Measurements from ENCODE around the gene MPL. TPM values are rescaled to one million over a fixed set of nuclear protein-coding genes. Genes with fewer than 3 reads are reported as not detected.
A peak's percentile ranks its signal among the peaks of the same experiment; 100 is the strongest.

MPL gene
- total RNA-seq, 1 donor from 2014 or later, result not detected

GRCh38 chr1:43348809-43349593 lies 11.4 kb downstream of the MPL start:
- intact Hi-C loops (cut with micrococcal nuclease), result loop anchor here (1.0 kb wide), 1 partner anchor 9 kb away; the partner anchor contains the start of gene CDC20
- H3K4me1 Mint-ChIP-seq, result peaks cover 24% of the 10 kb centered on the region
- peaks cover 2% of the 10 kb centered on the region for H3K27me3 Mint-ChIP-seq
- peak overlapping the region; percentile 78 for H3K27ac Mint-ChIP-seq
- peak overlapping the region; percentile 65 for H3K4me3 Mint-ChIP-seq
- no peaks in the 10 kb centered on the region for H3K9me3 Mint-ChIP-seq
- no peaks in the 10 kb centered on the region for H3K36me3 Mint-ChIP-seq (ENCODE audit: low read depth)
- DNase-seq, result peak; percentile 88

DNA sequence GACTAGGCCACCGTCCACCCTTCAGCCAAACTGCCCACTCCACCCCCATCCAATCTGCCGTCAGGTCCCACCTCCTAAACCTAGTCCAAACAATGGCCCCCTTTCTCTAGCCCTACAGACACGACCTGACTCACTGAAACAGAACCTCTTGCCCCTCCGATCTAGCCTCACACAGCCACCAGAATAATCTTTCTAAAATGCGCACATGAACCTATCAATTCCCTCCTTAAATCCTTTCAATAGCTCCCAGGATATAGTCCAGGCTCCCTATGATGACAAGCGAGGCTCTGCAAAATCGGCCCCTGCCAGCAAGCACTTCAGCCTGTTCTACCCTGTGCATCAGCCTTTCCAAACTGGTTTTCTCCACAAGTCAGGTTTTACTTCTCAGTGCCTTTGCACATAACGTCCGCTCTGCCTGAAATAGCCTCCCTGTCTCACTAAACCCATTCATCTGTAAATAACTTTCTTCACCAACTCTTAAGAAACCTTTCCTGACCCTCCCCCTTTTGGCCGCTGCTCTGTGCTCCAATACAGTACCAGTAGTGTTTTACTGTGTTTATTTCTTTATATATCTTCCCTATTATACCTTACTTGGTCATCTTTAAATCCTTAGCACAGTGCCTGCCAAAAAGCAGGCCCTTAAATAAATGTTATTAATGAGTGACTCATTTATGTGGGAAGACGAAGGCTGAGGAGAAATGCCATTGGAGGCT lies 12.1 kb downstream of the MPL start:
- Mint-ChIP-seq H3K27ac (peak overlapping the region; percentile 78), H3K27me3 (peaks cover 2% of the 10 kb centered on the region), H3K4me3 (peak overlapping the region; percentile 65), H3K4me1 (peaks cover 19% of the 10 kb centered on the region), H3K36me3 (ENCODE audit: low read depth) (peaks cover 4% of the 10 kb centered on the region), H3K9me3 (no peaks in the 10 kb centered on the region)
- intact Hi-C loops (cut with micrococcal nuclease), result loop anchor here (1.0 kb wide), 1 partner anchor 9 kb away; the partner anchor contains the start of gene CDC20
- DNase-seq, result no peak

DNA sequence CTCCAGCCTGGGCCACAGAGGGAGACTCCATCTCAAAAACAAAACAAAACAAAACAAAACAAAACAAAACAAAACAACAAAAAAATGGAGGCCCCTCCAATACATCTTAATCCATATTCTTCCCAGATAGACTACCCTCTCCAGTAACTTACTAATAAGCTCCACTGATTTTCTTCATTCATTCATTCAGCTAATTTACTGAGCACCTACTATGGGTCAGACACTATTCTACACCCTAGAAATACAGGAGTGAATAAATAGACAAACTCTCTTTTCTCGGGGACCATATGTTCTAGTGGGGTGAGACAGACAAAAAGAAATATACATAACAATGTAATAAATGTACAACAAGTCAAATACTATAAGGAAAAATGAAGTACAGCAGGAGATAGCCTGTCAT lies 13.4 kb downstream of the MPL start:
- Mint-ChIP-seq H3K27me3 (peaks cover 2% of the 10 kb centered on the region), H3K9me3 (no peaks in the 10 kb centered on the region), H3K4me3 (no peak overlapping the region), H3K4me1 (peaks cover 17% of the 10 kb centered on the region), H3K27ac (no peak overlapping the region), H3K36me3 (ENCODE audit: low read depth) (peaks cover 4% of the 10 kb centered on the region)
- intact Hi-C loops (cut with micrococcal nuclease), result no loop called here
- no peak for DNase-seq

DNA sequence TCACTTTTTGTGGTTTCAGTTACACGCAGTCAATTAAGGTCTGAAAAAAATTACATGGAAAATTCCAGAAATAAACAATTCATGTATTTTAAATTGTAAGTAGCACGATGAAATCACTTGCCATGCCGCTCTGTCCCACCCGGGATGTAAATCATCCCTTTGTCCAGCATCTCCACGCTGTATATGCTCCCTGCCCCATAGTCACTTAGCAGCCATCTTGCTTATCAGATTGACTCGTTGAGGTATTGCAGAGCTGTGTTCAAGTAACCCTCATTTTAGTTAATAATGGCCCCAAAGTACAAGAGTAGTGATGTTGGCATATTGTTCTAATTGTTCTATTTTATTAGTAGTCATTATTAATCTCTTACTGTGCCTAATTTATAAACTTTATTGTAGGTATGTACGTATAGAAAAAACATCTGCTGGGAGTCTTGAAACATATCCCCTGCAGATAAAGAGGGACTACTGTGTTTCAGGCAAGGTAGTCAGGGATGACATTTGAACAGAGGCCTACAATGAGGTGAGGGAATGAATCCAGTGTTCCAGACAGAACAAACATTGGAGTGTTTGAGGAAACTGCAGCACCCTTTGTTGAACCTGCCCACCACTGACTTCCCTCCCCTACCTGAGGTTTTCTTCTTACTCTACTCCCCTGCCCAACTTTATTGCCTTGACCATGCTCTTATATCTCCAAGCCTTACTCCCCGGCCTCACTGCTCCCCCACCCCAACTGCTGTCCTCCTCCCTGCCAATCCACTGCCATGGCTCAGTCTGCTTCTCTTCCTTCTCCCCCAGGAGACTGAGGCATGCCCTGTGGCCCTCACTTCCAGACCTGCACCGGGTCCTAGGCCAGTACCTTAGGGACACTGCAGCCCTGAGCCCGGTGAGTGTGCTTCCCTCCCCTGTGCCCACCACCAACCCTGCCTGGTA lies 14.1 kb downstream of the MPL start:
- Mint-ChIP-seq H3K4me1 (peaks cover 16% of the 10 kb centered on the region), H3K27ac (peak overlapping the region; percentile 61), H3K27me3 (peaks cover 2% of the 10 kb centered on the region), H3K36me3 (ENCODE audit: low read depth) (peaks cover 4% of the 10 kb centered on the region), H3K9me3 (no peaks in the 10 kb centered on the region), H3K4me3 (no peak overlapping the region)
- no peak for DNase-seq
- intact Hi-C loops (cut with micrococcal nuclease), result no loop called here

GRCh38 chr1:43352351-43352705 lies 14.7 kb downstream of the MPL start:
- H3K27ac Mint-ChIP-seq, result no peak overlapping the region

DNA sequence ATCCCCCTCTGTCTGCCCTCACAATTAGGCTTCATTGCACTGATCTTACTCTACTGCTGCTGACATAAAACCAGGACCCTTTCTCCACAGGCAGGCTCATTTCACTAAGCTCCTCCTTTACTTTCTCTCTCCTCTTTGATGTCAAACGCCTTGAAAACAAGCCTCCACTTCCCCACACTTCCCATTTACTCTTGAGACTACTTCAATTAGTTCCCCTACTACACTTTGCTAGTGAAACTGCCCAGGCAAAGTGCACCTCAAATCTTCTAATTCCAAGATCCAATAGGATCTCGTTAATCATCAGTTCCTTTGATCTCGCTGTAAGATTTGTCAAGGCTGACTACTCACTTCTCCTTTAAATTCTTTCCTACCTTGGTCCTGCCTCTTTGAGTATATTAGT lies 15.3 kb downstream of the MPL start:
- H3K27ac Mint-ChIP-seq, result no peak overlapping the region
- intact Hi-C loops (cut with micrococcal nuclease), result no loop called here
- H3K4me1 Mint-ChIP-seq, result peaks cover 21% of the 10 kb centered on the region
- no peaks in the 10 kb centered on the region for H3K27me3 Mint-ChIP-seq
- DNase-seq, result no peak
- no peak overlapping the region for H3K4me3 Mint-ChIP-seq
- H3K36me3 Mint-ChIP-seq (ENCODE audit: low read depth), result peaks cover 7% of the 10 kb centered on the region
- H3K9me3 Mint-ChIP-seq, result no peaks in the 10 kb centered on the region

More at GRCh38 chr1:43352351-43352705, 14.7 kb downstream of the MPL start:
- H3K36me3 Mint-ChIP-seq (ENCODE audit: low read depth), result peaks cover 7% of the 10 kb centered on the region
- DNase-seq, result no peak
- H3K4me1 Mint-ChIP-seq, result peaks cover 18% of the 10 kb centered on the region
- no peaks in the 10 kb centered on the region for H3K9me3 Mint-ChIP-seq
- no peak overlapping the region for H3K4me3 Mint-ChIP-seq
- intact Hi-C loops (cut with micrococcal nuclease), result no loop called here
- no peaks in the 10 kb centered on the region for H3K27me3 Mint-ChIP-seq

GRCh38 chr1:43354471-43354870 lies 16.9 kb downstream of the MPL start:
- peaks cover 9% of the 10 kb centered on the region for H3K36me3 Mint-ChIP-seq (ENCODE audit: low read depth)
- no peaks in the 10 kb centered on the region for H3K9me3 Mint-ChIP-seq
- peaks cover 22% of the 10 kb centered on the region for H3K4me1 Mint-ChIP-seq
- no peak for DNase-seq
- H3K27ac Mint-ChIP-seq, result no peak overlapping the region
- H3K27me3 Mint-ChIP-seq, result no peaks in the 10 kb centered on the region
- no peak overlapping the region for H3K4me3 Mint-ChIP-seq
- intact Hi-C loops (cut with micrococcal nuclease), result no loop called here

- Mint-ChIP-seq H3K4me3 (no peak overlapping the region), H3K27me3 (no peaks in the 10 kb centered on the region), H3K4me1 (peaks cover 21% of the 10 kb centered on the region), H3K27ac (no peak overlapping the region), H3K36me3 (ENCODE audit: low read depth) (peaks cover 13% of the 10 kb centered on the region), H3K9me3 (no peaks in the 10 kb centered on the region)
- intact Hi-C loops (cut with micrococcal nuclease), result loop anchor here (5.0 kb wide), 2 partner anchors 97 to 1277 kb away; partner anchors contain the start of gene HYI
- DNase-seq, result no peak
Measured at GRCh38 chr1:43354936-43355335, 17.3 kb downstream of the MPL start.

- Mint-ChIP-seq H3K36me3 (ENCODE audit: low read depth) (peaks cover 36% of the 10 kb centered on the region), H3K4me1 (peaks cover 43% of the 10 kb centered on the region), H3K4me3 (peak overlapping the region; percentile 98), H3K9me3 (no peaks in the 10 kb centered on the region), H3K27ac (no peak overlapping the region), H3K27me3 (no peaks in the 10 kb centered on the region)
- intact Hi-C loops (cut with micrococcal nuclease), result loop anchor here (5.0 kb wide), 2 partner anchors 95 to 1275 kb away; partner anchors contain the start of gene HYI
- DNase-seq, result no peak
Measured at GRCh38 chr1:43357251-43357650, 19.6 kb downstream of the MPL start.

DNA sequence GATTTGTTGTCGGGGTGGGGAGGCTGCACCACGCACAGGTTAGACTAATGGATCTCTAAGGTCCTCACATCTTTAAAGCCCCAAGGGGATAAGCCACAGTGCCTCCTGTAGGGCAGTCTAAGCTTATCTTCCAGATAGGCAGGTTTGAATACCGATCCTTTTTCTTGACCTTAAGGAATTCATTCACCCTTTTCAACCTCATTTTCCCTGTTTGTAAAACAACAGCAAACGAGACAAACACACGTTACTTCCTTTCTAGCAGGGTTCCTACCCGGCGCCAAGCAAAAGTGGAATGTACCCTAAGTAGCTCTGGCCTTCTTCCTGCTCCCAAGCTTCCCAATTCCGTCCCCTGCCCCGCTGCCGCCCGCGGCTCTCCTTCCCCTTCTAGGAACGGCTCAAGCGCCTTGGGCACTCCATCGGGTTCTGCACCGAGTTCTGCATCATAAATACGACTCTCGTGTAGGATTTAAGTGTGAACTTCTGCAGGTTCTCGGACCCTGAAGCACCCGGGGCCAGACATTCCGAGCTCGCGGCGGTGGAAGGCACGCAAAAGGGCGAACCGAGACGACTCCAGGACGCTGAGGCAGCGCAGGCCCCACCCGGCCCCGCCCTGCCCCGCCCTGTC lies 20.6 kb downstream of the MPL start:
- no peaks in the 10 kb centered on the region for H3K9me3 Mint-ChIP-seq
- peak overlapping the region; percentile 98 for H3K4me3 Mint-ChIP-seq
- H3K36me3 Mint-ChIP-seq (ENCODE audit: low read depth), result peaks cover 44% of the 10 kb centered on the region
- DNase-seq, result peak; percentile 74
- intact Hi-C loops (cut with micrococcal nuclease), result loop anchor here (1.0 to 5.0 kb wide), 8 partner anchors 9 to 1274 kb away; partner anchors contain the start of genes ELOVL1, HYI, MED8 and SZT2
- peak overlapping the region; percentile 92 for H3K27ac Mint-ChIP-seq
- H3K27me3 Mint-ChIP-seq, result no peaks in the 10 kb centered on the region
- peaks cover 40% of the 10 kb centered on the region for H3K4me1 Mint-ChIP-seq

DNA sequence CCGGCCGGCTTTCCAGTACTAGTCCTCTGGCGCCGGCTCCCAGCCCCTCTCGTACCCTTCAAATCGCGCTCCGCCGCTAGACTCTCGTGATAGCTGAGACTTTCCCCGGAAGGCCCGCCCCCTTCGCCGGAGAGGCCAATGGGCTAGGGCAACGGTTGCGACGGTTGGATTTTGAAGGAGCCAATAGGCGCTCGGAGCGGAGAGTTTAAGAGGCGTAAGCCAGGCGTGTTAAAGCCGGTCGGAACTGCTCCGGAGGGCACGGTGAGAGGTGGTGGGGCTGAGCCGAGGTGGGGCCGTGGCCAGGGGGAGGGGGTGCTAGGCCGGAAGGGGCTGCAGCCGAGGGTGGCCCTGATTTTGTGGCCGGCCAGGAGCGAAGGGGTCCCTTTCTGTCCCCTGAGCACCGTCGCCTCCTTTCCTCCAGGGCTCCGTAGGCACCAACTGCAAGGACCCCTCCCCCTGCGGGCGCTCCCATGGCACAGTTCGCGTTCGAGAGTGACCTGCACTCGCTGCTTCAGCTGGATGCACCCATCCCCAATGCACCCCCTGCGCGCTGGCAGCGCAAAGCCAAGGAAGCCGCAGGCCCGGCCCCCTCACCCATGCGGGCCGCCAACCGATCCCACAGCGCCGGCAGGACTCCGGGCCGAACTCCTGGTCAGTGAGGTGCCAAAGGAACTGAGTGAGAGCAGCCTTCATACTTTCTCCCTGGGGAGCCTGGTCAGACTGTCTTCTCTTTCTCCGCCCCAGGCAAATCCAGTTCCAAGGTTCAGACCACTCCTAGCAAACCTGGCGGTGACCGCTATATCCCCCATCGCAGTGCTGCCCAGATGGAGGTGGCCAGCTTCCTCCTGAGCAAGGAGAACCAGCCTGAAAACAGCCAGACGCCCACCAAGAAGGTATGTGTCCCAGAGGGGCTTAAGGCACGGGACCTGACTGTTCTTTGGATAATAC lies 21.4 kb downstream of the MPL start, which contains the start of gene CDC20:
Gene CDC20 (plus strand): TSS at position 236 of the 948 bp plus-strand sequence. CDS start 235 bp downstream, at position 471.
- peak within 1 kb of the TSS; percentile 92 for H3K27ac Mint-ChIP-seq
- H3K27me3 Mint-ChIP-seq, result no peaks in the 10 kb centered on the region
- H3K36me3 Mint-ChIP-seq (ENCODE audit: low read depth), result peaks cover 49% of the 10 kb centered on the region
- intact Hi-C loops (cut with micrococcal nuclease), result loop anchor here (1.0 to 5.0 kb wide), 8 partner anchors 9 to 1273 kb away; partner anchors contain the start of genes ELOVL1, HYI, MED8 and SZT2
- H3K4me3 Mint-ChIP-seq, result peak within 1 kb of the TSS; percentile 98
- peak; percentile 100 for DNase-seq
- H3K4me1 Mint-ChIP-seq, result peaks cover 42% of the 10 kb centered on the region
- no peaks in the 10 kb centered on the region for H3K9me3 Mint-ChIP-seq

DNA sequence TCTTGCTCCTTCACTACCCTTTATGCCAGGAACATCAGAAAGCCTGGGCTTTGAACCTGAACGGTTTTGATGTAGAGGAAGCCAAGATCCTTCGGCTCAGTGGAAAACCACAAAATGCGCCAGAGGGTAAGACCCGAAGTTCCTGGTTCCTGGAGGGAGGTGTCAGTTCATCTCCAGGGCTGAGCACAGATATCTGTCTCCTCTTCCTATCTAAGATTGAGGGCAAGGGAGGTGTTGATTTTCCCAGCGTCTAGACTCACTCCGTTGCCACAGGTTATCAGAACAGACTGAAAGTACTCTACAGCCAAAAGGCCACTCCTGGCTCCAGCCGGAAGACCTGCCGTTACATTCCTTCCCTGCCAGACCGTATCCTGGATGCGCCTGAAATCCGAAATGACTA lies 22.1 kb downstream of the MPL start:
- DNase-seq, result peak; percentile 60
- peaks cover 42% of the 10 kb centered on the region for H3K4me1 Mint-ChIP-seq
- peak overlapping the region; percentile 98 for H3K4me3 Mint-ChIP-seq
- no peaks in the 10 kb centered on the region for H3K9me3 Mint-ChIP-seq
- H3K27ac Mint-ChIP-seq, result peak overlapping the region; percentile 82
- H3K27me3 Mint-ChIP-seq, result no peaks in the 10 kb centered on the region
- H3K36me3 Mint-ChIP-seq (ENCODE audit: low read depth), result peaks cover 52% of the 10 kb centered on the region
- intact Hi-C loops (cut with micrococcal nuclease), result loop anchor here (2.0 to 10.0 kb wide), 5 partner anchors 29 to 1273 kb away; partner anchors contain the start of genes ATP6V0B, B4GALT2, DPH2 and HYI

All from activated CD4-positive, alpha-beta T cell treated with anti-CD3 and anti-CD28 coated beads, Interleukin-2, amount 10 ng/mL, durations not matched to agents 24 days and 14 days (primary cell).